HepG2 (cell line): ENCODE results near the gene TMEM114. TPM values are rescaled to one million over a fixed set of nuclear protein-coding genes. Genes with fewer than 3 reads are reported as not detected.

Source experiments
- ATAC-seq: fragments of 200-7000 bp; cut with Tn5 transposase; 3 replicates; pipeline ENCODE4 v1.9.1; 2020; ENCODE audit warnings: mild to moderate bottlenecking, moderate library complexity
- BruUV-seq: library from RNA; stranded (reverse); fragments of 400-500 nt; replicated peaks from 2 replicates; lab custom pipeline; 2021; lab: Mats Ljungman, UMichigan
- CTCF ChIA-PET: fragments of 300-600 bp; formaldehyde crosslinking; extraction: SDS; loops from one replicate; lab custom pipeline; 2021; ENCODE audit warnings: low total read pairs, inconsistent platforms, low intra/inter-chr PET ratio; lab: Yijun Ruan, JAX
- POLR2A ChIA-PET: fragments of 350-600 bp; sonication (Branson Sonifier 250); formaldehyde crosslinking; loops from one replicate; lab custom pipeline; 2020; ENCODE audit warnings: antibody characterized with exemption, inconsistent platforms; lab: Yijun Ruan, JAX
- DNase-seq: peaks from one replicate; pipeline ENCODE4 v3.0.0-alpha.2; 2015; ENCODE audit warnings: low spot score
- FAIRE-seq: peaks from 3 replicates; lab custom pipeline; 2011; peaks lifted over from hg19 to GRCh38; lab: Jason Lieb, UNC
- H2AFZ ChIP-seq: one replicate; pipeline ENCODE4 v1.6.1; 2011; ENCODE audit warnings: low read length, inconsistent platforms
- H3K27ac ChIP-seq: fragments of 300-600 bp; 3 replicates; pipeline ENCODE4 v1.8.0; 2011; ENCODE audit warnings: mixed run types, mild to moderate bottlenecking, mixed read lengths, low read length, inconsistent platforms; ENCODE audit not compliant: insufficient read depth; ENCODE audit errors: extremely low read length
- H3K27me3 ChIP-seq, 2 experiments: fragments of 200-600 bp in 1 of 2; 2 replicates in 1 of 2; 3 replicates in 1 of 2; pipeline versions ENCODE4 v1.6.0 to v1.8.0; 2011; ENCODE audit warnings: low read length in 2 of 2, mild to moderate bottlenecking in 2 of 2, moderate library complexity in 2 of 2, inconsistent platforms in 1 of 2; ENCODE audit not compliant: insufficient read depth in 2 of 2, control insufficient read depth in 1 of 2
- H3K36me3 ChIP-seq, 2 experiments: fragments of 200-600 bp in 1 of 2; replicated peaks in 1 of 2; 2 replicates in 1 of 2; 3 replicates in 1 of 2; pipeline versions ENCODE4 v1.5.1 to v1.8.0; 2011; ENCODE audit warnings: low read length in 2 of 2, inconsistent platforms in 1 of 2; ENCODE audit not compliant: insufficient read depth in 2 of 2, control insufficient read depth in 1 of 2
- H3K4me1 ChIP-seq: 2 replicates; pipeline ENCODE4 v1.5.1; 2012; ENCODE audit warnings: low read length, inconsistent platforms; ENCODE audit not compliant: insufficient read depth
- H3K4me2 ChIP-seq: 2 replicates; pipeline ENCODE4 v1.6.0; 2011; ENCODE audit warnings: low read depth, low read length, inconsistent platforms
- H3K4me3 ChIP-seq, 3 experiments: fragments of 200-600 bp in 1 of 3; sonication (generic), shearing (Covaris generic) in 1 of 3; replicated peaks in 1 of 3; 2 replicates each; pipeline ENCODE4 v1.5.1; 2011 to 2016; ENCODE audit warnings: low read length in 3 of 3, inconsistent platforms in 2 of 3, low read depth in 2 of 3, mild to moderate bottlenecking in 2 of 3, control low read depth in 1 of 3, mixed read lengths in 1 of 3; ENCODE audit not compliant: insufficient read depth in 1 of 3
- H3K79me2 ChIP-seq: one replicate; pipeline ENCODE4 v1.6.1; 2011; ENCODE audit warnings: low read length, inconsistent platforms; ENCODE audit not compliant: insufficient read depth
- H3K9ac ChIP-seq: 2 replicates; pipeline ENCODE4 v1.6.0; 2011; ENCODE audit warnings: mild to moderate bottlenecking, low read depth, low read length, inconsistent platforms; ENCODE audit not compliant: insufficient read depth
- H3K9me3 ChIP-seq: 2 replicates; pipeline ENCODE4 v1.5.1; 2012; ENCODE audit warnings: mild to moderate bottlenecking, low read length
- H4K20me1 ChIP-seq: 2 replicates; pipeline ENCODE4 v1.6.0; 2011; ENCODE audit warnings: inconsistent platforms, mild to moderate bottlenecking, low read length, moderate library complexity; ENCODE audit not compliant: insufficient read depth
- ASH2L ChIP-seq: fragments of 300-600, 200-600 bp; sonication (generic); IDR thresholded peaks from 2 replicates; pipeline ENCODE4 v1.7.0; 2017; ENCODE audit warnings: low read depth, mild to moderate bottlenecking, moderate library complexity, mixed read lengths, low read length; ENCODE audit not compliant: insufficient read length
- DR1 ChIP-seq: sonication (generic); formaldehyde crosslinking; IDR thresholded peaks from 2 replicates; pipeline ENCODE4 v1.8.0; 2021; ENCODE audit warnings: mild to moderate bottlenecking, missing genetic modification reagents, inconsistent platforms
- FLYWCH1 ChIP-seq: sonication (generic); formaldehyde crosslinking; IDR thresholded peaks from 2 replicates; pipeline ENCODE4 v1.8.1; 2023; ENCODE audit warnings: mild to moderate bottlenecking, missing genetic modification reagents
- GATAD1 ChIP-seq: IDR thresholded peaks from 2 replicates; pipeline ENCODE4 v1.6.1; 2016; ENCODE audit warnings: missing genetic modification reagents, missing compliant biosample characterization
- HNF4G ChIP-seq, 2 experiments: sonication (generic) in 1 of 2; formaldehyde crosslinking in 1 of 2; IDR thresholded peaks; 2 replicates each; pipeline versions ENCODE4 v1.4.0 to v1.6.1; 2011 to 2020; ENCODE audit warnings: borderline replicate concordance in 2 of 2, low read depth in 2 of 2, mild to moderate bottlenecking in 2 of 2, low read length in 1 of 2, missing genetic modification reagents in 1 of 2, moderate library complexity in 1 of 2
- HNRNPL ChIP-seq: fragments of 200-400 bp; formaldehyde crosslinking; IDR thresholded peaks from 2 replicates; pipeline ENCODE4 v1.6.1; 2017; ENCODE audit warnings: mild to moderate bottlenecking, low read depth, low read length
- KMT2B ChIP-seq: IDR thresholded peaks from 2 replicates; pipeline ENCODE4 v1.6.1; 2016; ENCODE audit warnings: missing genetic modification reagents, missing compliant biosample characterization
- MEF2D ChIP-seq: sonication (generic); formaldehyde crosslinking; IDR thresholded peaks from 2 replicates; pipeline ENCODE4 v1.5.1; 2020; ENCODE audit warnings: mild to moderate bottlenecking, missing genetic modification reagents
- MXD4 ChIP-seq: IDR thresholded peaks from 2 replicates; pipeline ENCODE4 v1.6.1; 2016; ENCODE audit warnings: mild to moderate bottlenecking, missing biosample characterization, missing genetic modification reagents
- NCOA2 ChIP-seq: sonication (generic); formaldehyde crosslinking; IDR thresholded peaks from 2 replicates; pipeline ENCODE4 v1.8.0; 2022; ENCODE audit warnings: inconsistent platforms
- NFIC ChIP-seq: IDR thresholded peaks from 2 replicates; pipeline ENCODE4 v1.6.1; 2012; ENCODE audit warnings: mild to moderate bottlenecking, low read length, inconsistent platforms
- RFX5 ChIP-seq: IDR thresholded peaks from 2 replicates; pipeline ENCODE4 v1.6.1; 2011; ENCODE audit warnings: low read depth, low read length, improper control_type of control experiment
- TEAD3 ChIP-seq: optimal IDR thresholded peaks from 2 replicates; pipeline ENCODE3; 2016; ENCODE audit warnings: borderline replicate concordance
- TSC22D2 ChIP-seq: sonication (generic); formaldehyde crosslinking; IDR thresholded peaks from 2 replicates; pipeline ENCODE4 v1.5.1; 2020; ENCODE audit warnings: missing genetic modification reagents, mild to moderate bottlenecking, borderline replicate concordance
- ZNF234 ChIP-seq: sonication (generic); formaldehyde crosslinking; conservative IDR thresholded peaks from 2 replicates; pipeline ENCODE4 v1.5.1; 2020; ENCODE audit warnings: mild to moderate bottlenecking, missing genetic modification reagents
- ZNF569 ChIP-seq: sonication (generic); formaldehyde crosslinking; IDR thresholded peaks from 2 replicates; pipeline ENCODE4 v1.5.0; 2020; ENCODE audit warnings: mild to moderate bottlenecking, missing genetic modification reagents, moderate library complexity, borderline replicate concordance
- WGBS: methylation state at CpG from one replicate; pipeline ENCODE4 v1.1.6; 2017; ENCODE audit warnings: low lambda C conversion rate; 5-methylcytosine and 5-hydroxymethylcytosine counted together
- in situ Hi-C: cut with HindIII; loops from 2 replicates; pipeline ENCODE4 v1.10.0; 2017; ENCODE audit warnings: low pct_unique_long_range_greater_than_20kb; ENCODE audit not compliant: extremely low pct_ligation_motif_present
- intact Hi-C: fragments of 100-400 bp; cut with micrococcal nuclease; formaldehyde crosslinking; loops from one replicate; pipeline ENCODE4 v1.10.0; 2022; ENCODE audit not compliant: unreplicated experiment
- polyA plus RNA-seq, 8 experiments: library from polyadenylated mRNA; depleted of rRNA in 3 of 8; stranded (reverse) in 7 of 8; unstranded in 1 of 8; fragments of >200 nt; fragmentation: Illumina TruSeq in 4 of 8; extraction: Trizol in 4 of 8; gene quantifications; 2 replicates each; pipeline versions ENCODE4 v1.2.1 to v1.2.3, GENCODE V29; 2011 to 2016; ENCODE audit warnings: low read depth in 4 of 8, missing spikeins in 1 of 8, mixed read lengths in 1 of 8; ENCODE audit not compliant: insufficient read depth in 1 of 8
- total RNA-seq, 5 experiments: library from RNA; depleted of rRNA; stranded (reverse); fragments of >200 nt; fragmentation: Illumina TruSeq; extraction: Trizol; gene quantifications; 2 replicates each; pipeline ENCODE4 v1.2.3, GENCODE V29; 2016; ENCODE audit warnings: low read depth in 1 of 5
- TF ChIP-seq, protein P1 (sequence below): sonication (generic); formaldehyde crosslinking; IDR thresholded peaks from 2 replicates; pipeline ENCODE4 v1.4.0; 2020; ENCODE audit warnings: mild to moderate bottlenecking, missing genetic modification reagents
- TF ChIP-seq, protein P2 (sequence below): IDR thresholded peaks from 2 replicates; pipeline ENCODE4 v1.6.1; 2016; ENCODE audit warnings: low read depth, control low read depth
- TF ChIP-seq, protein P3 (sequence below), 2 experiments: fragments of 450-650 bp in 1 of 2; sonication (generic) in 1 of 2; formaldehyde crosslinking; IDR thresholded peaks; 2 replicates each; pipeline versions ENCODE4 v1.5.0 to v1.8.0; 2020 to 2022; ENCODE audit warnings: mild to moderate bottlenecking in 1 of 2, missing genetic modification reagents in 1 of 2
- TF ChIP-seq, protein P4 (sequence below): sonication (generic); formaldehyde crosslinking; conservative IDR thresholded peaks from 2 replicates; pipeline ENCODE4 v1.8.1; 2023; ENCODE audit warnings: missing genetic modification reagents

Gene TMEM114
- total and polyA plus RNA-seq, 2 of the 13 experiments (the other 11 are each of a cell fraction or from before 2014, with no cell fraction given): not detected

DNA sequence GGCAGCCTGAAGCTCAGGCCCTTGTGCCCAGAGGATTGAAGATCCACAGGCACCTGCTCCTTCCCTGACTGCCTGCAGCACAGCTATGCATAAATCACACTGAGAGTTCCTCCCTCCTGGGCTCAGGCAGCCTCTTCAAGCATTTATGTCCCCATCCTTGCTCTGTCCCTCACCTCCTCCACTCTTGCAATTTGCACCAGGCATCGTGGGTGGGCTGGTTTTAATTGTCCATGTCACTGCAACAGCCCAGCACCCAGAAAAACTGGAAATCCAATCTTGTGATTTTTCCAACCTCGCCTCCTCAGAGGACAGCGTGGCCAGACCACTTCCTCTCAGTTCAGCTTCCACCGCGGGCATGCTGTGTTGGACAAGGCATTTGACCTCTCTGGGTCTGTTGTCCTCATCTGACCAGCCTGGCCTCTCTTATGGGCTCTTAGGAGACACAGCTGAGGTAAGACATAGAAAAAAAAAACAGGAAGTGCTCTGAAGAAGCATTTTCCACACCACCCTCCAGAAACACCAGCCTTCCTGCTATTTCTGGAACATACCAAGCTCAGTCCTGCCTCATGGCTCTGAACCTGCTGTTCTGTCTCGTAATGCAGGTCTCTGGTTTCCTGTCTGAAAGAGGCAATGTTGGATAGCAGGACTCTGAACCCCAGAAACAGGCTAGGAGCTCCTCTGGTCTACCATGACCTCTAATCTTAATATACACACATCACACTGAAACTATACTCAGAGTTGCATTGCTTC, 8.3 kb downstream of the TMEM114 start:
- Histone ChIP-seq H3K27ac (no peak overlapping the region), H3K4me3 (no peak overlapping the region), H2AFZ (peak overlapping the region; percentile 7), H4K20me1 (no peaks in the 10 kb centered on the region), H3K9ac (no peak overlapping the region), H3K4me2 (peak overlapping the region; percentile 2; the same call in 1 of the 2 replicates), H3K9me3 (no peaks in the 10 kb centered on the region), H3K27me3 (peaks cover 3 to 19% of the 10 kb centered on the region in 2 experiments; a peak in 3 of 5 replicates), H3K36me3 (no peaks in the 10 kb centered on the region), H3K79me2 (no peaks in the 10 kb centered on the region), H3K4me1 (peaks cover 26% of the 10 kb centered on the region)
- no peak for FAIRE-seq
- ChIA-PET CTCF (interaction anchor here (2.2 kb wide), 1 partner anchor 14 kb away, joined by 5 read pairs; no protein-coding TSS in a partner anchor), POLR2A (no interaction called here)
- BruUV-seq: no TSS peak
- ATAC-seq: peak; percentile 31
- DNase-seq: no peak
- 3% methylated on average over 6 of the region's 6 CpGs for WGBS
- in situ Hi-C loops: no loop called here
- intact Hi-C loops: no loop called here
- TF ChIP-seq NCOA2 (CRISPR knock-in tag) (no peak), TSC22D2 (no peak), ZNF234 (CRISPR knock-in tag) (no peak), NFIC (no peak), ZNF569 (CRISPR knock-in tag) (no peak), FLYWCH1 (no peak), TEAD3 (CRISPR knock-in tag) (no peak), MXD4 (CRISPR knock-in tag) (no peak), ASH2L (no peak), DR1 (CRISPR knock-in tag) (no peak), RFX5 (no peak), HNF4G (IDR thresholded peaks at IDR 0.05; ENCODE audit: borderline replicate concordance, low read depth, low read length) (no peak), HNF4G (CRISPR knock-in tag; IDR thresholded peaks at IDR 0.05; ENCODE audit: borderline replicate concordance, low read depth) (no peak), HNRNPL (no peak), MEF2D (CRISPR knock-in tag) (no peak), KMT2B (CRISPR knock-in tag) (no peak), GATAD1 (CRISPR knock-in tag) (no peak)
- TF ChIP-seq, protein P1, sequence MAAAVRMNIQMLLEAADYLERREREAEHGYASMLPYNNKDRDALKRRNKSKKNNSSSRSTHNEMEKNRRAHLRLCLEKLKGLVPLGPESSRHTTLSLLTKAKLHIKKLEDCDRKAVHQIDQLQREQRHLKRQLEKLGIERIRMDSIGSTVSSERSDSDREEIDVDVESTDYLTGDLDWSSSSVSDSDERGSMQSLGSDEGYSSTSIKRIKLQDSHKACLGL (CRISPR knock-in tag): no peak
- TF ChIP-seq, protein P2, sequence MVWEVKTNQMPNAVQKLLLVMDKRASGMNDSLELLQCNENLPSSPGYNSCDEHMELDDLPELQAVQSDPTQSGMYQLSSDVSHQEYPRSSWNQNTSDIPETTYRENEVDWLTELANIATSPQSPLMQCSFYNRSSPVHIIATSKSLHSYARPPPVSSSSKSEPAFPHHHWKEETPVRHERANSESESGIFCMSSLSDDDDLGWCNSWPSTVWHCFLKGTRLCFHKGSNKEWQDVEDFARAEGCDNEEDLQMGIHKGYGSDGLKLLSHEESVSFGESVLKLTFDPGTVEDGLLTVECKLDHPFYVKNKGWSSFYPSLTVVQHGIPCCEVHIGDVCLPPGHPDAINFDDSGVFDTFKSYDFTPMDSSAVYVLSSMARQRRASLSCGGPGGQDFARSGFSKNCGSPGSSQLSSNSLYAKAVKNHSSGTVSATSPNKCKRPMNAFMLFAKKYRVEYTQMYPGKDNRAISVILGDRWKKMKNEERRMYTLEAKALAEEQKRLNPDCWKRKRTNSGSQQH (CRISPR knock-in tag): no peak
- TF ChIP-seq, protein P3, sequence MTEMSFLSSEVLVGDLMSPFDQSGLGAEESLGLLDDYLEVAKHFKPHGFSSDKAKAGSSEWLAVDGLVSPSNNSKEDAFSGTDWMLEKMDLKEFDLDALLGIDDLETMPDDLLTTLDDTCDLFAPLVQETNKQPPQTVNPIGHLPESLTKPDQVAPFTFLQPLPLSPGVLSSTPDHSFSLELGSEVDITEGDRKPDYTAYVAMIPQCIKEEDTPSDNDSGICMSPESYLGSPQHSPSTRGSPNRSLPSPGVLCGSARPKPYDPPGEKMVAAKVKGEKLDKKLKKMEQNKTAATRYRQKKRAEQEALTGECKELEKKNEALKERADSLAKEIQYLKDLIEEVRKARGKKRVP (CRISPR knock-in tag; IDR thresholded peaks at IDR 0.05): no peak
- TF ChIP-seq, protein P4, sequence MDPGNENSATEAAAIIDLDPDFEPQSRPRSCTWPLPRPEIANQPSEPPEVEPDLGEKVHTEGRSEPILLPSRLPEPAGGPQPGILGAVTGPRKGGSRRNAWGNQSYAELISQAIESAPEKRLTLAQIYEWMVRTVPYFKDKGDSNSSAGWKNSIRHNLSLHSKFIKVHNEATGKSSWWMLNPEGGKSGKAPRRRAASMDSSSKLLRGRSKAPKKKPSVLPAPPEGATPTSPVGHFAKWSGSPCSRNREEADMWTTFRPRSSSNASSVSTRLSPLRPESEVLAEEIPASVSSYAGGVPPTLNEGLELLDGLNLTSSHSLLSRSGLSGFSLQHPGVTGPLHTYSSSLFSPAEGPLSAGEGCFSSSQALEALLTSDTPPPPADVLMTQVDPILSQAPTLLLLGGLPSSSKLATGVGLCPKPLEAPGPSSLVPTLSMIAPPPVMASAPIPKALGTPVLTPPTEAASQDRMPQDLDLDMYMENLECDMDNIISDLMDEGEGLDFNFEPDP: 0 out of 2 replicates have a peak, but pooled peaks have one; percentile 36
